Endothelial cell of umbilical vein (primary cell): Measurements from ENCODE around the gene TMC2.

Source experiments
- CTCF ChIP-seq, 2 donors: IDR thresholded peaks; 1 replicate in 1 of 2; 2 replicates in 1 of 2; pipeline ENCODE4 v1.5.1; 2011; ENCODE audit warnings: low read length in 2 of 2, mild to moderate bottlenecking in 2 of 2, moderate library complexity in 2 of 2, control low read depth in 1 of 2, inconsistent platforms in 1 of 2, low read depth in 1 of 2; ENCODE audit not compliant: insufficient read depth in 1 of 2; ENCODE audit errors: extremely low read depth in 1 of 2
- EZH2 ChIP-seq: IDR thresholded peaks from 2 replicates; pipeline ENCODE4 v1.6.1; 2012; ENCODE audit warnings: borderline replicate concordance, low read depth, mild to moderate bottlenecking, moderate library complexity, low read length, inconsistent platforms; ENCODE audit not compliant: severe bottlenecking
- FOS ChIP-seq: IDR thresholded peaks from 2 replicates; pipeline ENCODE4 v1.6.1; 2011; ENCODE audit warnings: mild to moderate bottlenecking, low read length, moderate library complexity, borderline replicate concordance; ENCODE audit not compliant: insufficient read depth
- GATA2 ChIP-seq: IDR thresholded peaks from 2 replicates; pipeline ENCODE4 v1.7.0; 2011; ENCODE audit warnings: low read depth, mild to moderate bottlenecking, moderate library complexity, mixed read lengths, low read length; ENCODE audit not compliant: insufficient read length, insufficient read depth
- MAX ChIP-seq: IDR thresholded peaks from 2 replicates; pipeline ENCODE4 v1.6.1; 2011; ENCODE audit not compliant: insufficient read depth, insufficient read length
- MYC ChIP-seq: IDR thresholded peaks from one replicate; pipeline ENCODE4 v1.6.1; 2011; ENCODE audit warnings: mild to moderate bottlenecking, low read depth, low read length
- POLR2A ChIP-seq: IDR thresholded peaks from 2 replicates; pipeline ENCODE4 v1.6.1; 2012; ENCODE audit warnings: low read depth, mild to moderate bottlenecking, control low read depth, low read length
- POLR2AphosphoS5 ChIP-seq: IDR thresholded peaks from 2 replicates; pipeline ENCODE4 v1.6.1; 2012; ENCODE audit warnings: low read depth, mild to moderate bottlenecking, control low read depth, low read length, moderate library complexity; ENCODE audit not compliant: insufficient read depth

GRCh38 chr20:2541940-2542339, 5.6 kb downstream of the TMC2 start:
- TF ChIP-seq CTCF (IDR thresholded peaks at IDR 0.05; ENCODE audit: extremely low read depth in 1 of 2, insufficient read depth in 1 of 2, low read depth in 1 of 2, low read length in 2 of 2), result no peak
- TF ChIP-seq POLR2AphosphoS5, result no peak
- TF ChIP-seq POLR2A, result no peak
- TF ChIP-seq FOS, result no peak
- no peak for TF ChIP-seq EZH2
- TF ChIP-seq MAX, result no peak
- TF ChIP-seq GATA2, result no peak
- no peak for TF ChIP-seq MYC
